ENCODE results near the gene POLR1A. TPM values are rescaled to one million over a fixed set of nuclear protein-coding genes. Genes with fewer than 3 reads are reported as not detected.

The POLR1A gene
- total RNA-seq, 1 experiment from 2014 or later: 62.7 TPM

DNA sequence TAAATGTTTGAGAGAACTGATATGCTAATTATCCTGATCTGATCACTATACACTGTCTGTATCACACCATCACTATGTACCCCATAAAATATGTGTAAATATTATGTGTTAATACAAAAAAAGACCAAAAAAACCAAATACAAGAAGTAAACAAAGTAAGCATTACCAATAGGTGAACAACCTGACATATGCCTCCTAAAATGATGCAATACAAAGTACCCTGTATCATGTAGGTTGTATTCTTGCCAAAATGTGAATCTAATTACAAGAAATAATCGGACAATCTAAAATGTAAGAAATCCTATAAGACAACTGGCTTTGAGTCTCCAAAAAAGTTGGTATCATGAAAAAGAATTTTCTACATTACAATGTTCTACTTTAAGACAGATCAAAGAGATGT is 7.8 kb downstream of the POLR1A start:
- H2BK12ac ChIP-seq (ENCODE audit: insufficient read length, low read depth, low read length): no peak overlapping the region
- H3K23me2 ChIP-seq (ENCODE audit: insufficient read length, low read depth, low read length, poor library complexity, severe bottlenecking): no peaks in the 10 kb centered on the region
- no peak for DNase-seq
- H3K27ac ChIP-seq (ENCODE audit: insufficient read length, low read depth, low read length): no peak overlapping the region
- H3K9me3 ChIP-seq (ENCODE audit: control insufficient read depth, low read depth, low read length): no peaks in the 10 kb centered on the region
- H3K56ac ChIP-seq (ENCODE audit: insufficient read length, low read depth, low read length): no peak overlapping the region
- H3K14ac ChIP-seq (ENCODE audit: insufficient read depth, low read length): no peak overlapping the region
- H4K91ac ChIP-seq (ENCODE audit: insufficient read length, low read depth, low read length): no peak overlapping the region
- no peak overlapping the region for H2BK15ac ChIP-seq (ENCODE audit: low read depth, low read length)
- no peaks in the 10 kb centered on the region for H4K20me1 ChIP-seq (ENCODE audit: control insufficient read depth, insufficient read depth, insufficient read length)
- no peaks in the 10 kb centered on the region for H3K9me3 Mint-ChIP-seq
- H3K23ac ChIP-seq (ENCODE audit: insufficient read length, low read depth, low read length): no peak overlapping the region
- H3K79me1 ChIP-seq (ENCODE audit: insufficient read depth, low read depth, low read length, poor library complexity, severe bottlenecking): peaks cover 11% of the 10 kb centered on the region
- no peak overlapping the region for H3K4me3 Mint-ChIP-seq
- no peaks in the 10 kb centered on the region for H3K4me1 Mint-ChIP-seq
- H2BK5ac ChIP-seq (ENCODE audit: insufficient read length, low read length): no peak overlapping the region
- no peak overlapping the region for H3T11ph ChIP-seq (ENCODE audit: low read length)
- no peak overlapping the region for H3K9ac ChIP-seq (ENCODE audit: extremely low read depth, insufficient read length, low read length)
- no peak overlapping the region for H3K27ac Mint-ChIP-seq
- WGBS (ENCODE audit: extremely low coverage, insufficient read length, low lambda C conversion rate): no CpG with 5 or more reads among the region's 1 CpG
- TF ChIP-seq, protein P1, sequence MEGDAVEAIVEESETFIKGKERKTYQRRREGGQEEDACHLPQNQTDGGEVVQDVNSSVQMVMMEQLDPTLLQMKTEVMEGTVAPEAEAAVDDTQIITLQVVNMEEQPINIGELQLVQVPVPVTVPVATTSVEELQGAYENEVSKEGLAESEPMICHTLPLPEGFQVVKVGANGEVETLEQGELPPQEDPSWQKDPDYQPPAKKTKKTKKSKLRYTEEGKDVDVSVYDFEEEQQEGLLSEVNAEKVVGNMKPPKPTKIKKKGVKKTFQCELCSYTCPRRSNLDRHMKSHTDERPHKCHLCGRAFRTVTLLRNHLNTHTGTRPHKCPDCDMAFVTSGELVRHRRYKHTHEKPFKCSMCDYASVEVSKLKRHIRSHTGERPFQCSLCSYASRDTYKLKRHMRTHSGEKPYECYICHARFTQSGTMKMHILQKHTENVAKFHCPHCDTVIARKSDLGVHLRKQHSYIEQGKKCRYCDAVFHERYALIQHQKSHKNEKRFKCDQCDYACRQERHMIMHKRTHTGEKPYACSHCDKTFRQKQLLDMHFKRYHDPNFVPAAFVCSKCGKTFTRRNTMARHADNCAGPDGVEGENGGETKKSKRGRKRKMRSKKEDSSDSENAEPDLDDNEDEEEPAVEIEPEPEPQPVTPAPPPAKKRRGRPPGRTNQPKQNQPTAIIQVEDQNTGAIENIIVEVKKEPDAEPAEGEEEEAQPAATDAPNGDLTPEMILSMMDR (conservative IDR thresholded peaks at IDR 0.05): no peak
- peaks cover 6% of the 10 kb centered on the region; the same call in 1 of the 2 replicates for H3K79me2 ChIP-seq (ENCODE audit: insufficient read depth, low read length)
- no peak overlapping the region for H3K4me2 ChIP-seq (ENCODE audit: insufficient read depth, insufficient read length, low read length)
- H2BK120ac ChIP-seq (ENCODE audit: low read depth, low read length, poor library complexity, severe bottlenecking): no peak overlapping the region
- H4K8ac ChIP-seq (replicated peaks; ENCODE audit: insufficient read length, low read depth, low read length): no peak overlapping the region
- H3K36me3 Mint-ChIP-seq (ENCODE audit: insufficient read depth in 1 of 3, low read depth in 3 of 3): peaks cover 23 to 75% (median 69%) of the 10 kb centered on the region in 3 experiments
- H3K18ac ChIP-seq (ENCODE audit: insufficient read length, low read depth, low read length): no peak overlapping the region
- H4K5ac ChIP-seq (ENCODE audit: insufficient read length, low read depth, low read length): no peak overlapping the region
- no peak overlapping the region for H2AFZ ChIP-seq (ENCODE audit: low read length)
- H3K4ac ChIP-seq (ENCODE audit: low read depth, low read length): no peak overlapping the region
- no peaks in the 10 kb centered on the region for H3K27me3 Mint-ChIP-seq (ENCODE audit: low read depth)
- no peaks in the 10 kb centered on the region for H3K27me3 ChIP-seq (ENCODE audit: insufficient read depth, low read length)
- H2AK5ac ChIP-seq (ENCODE audit: insufficient read length, low read length): no peak overlapping the region
- H2BK20ac ChIP-seq (ENCODE audit: low read depth, low read length, poor library complexity, severe bottlenecking): no peak overlapping the region
- H3K4me1 ChIP-seq (ENCODE audit: insufficient read depth, low read length): no peaks in the 10 kb centered on the region
